Measurements from ENCODE around the gene PCIF1.

Gene PCIF1

GRCh38 chr20:45908084-45908483, 26.4 kb upstream of the PCIF1 start (continued):
- TF ChIP-seq ZNF610 (tag by site-specific recombination; IDR thresholded peaks at IDR 0.05; ENCODE audit: borderline replicate concordance) (no peak), WT1 (tag by site-specific recombination; IDR thresholded peaks at IDR 0.05) (no peak), HIC1 (tag by site-specific recombination; IDR thresholded peaks at IDR 0.05) (no peak)

- ChIA-PET CTCF (interaction anchor here (0.8 to 0.9 kb wide), 2 partner anchors 19 to 61 kb away, joined by 3 to 4 read pairs; no protein-coding TSS in a partner anchor), POLR2A (interaction anchor here (0.7 kb wide), 2 partner anchors 29 to 63 kb away, joined by 3 read pairs; no protein-coding TSS in a partner anchor)
- no peaks in the 10 kb centered on the region for H3K36me3 ChIP-seq (ENCODE audit: control insufficient read depth in 2 of 2, insufficient read depth in 1 of 2, low read length in 2 of 2)
- H3K4me3 ChIP-seq (ENCODE audit: low read depth, low read length): no peak overlapping the region
- H3K27ac ChIP-seq (ENCODE audit: extremely low read depth, low read depth, low read length): no peak overlapping the region
- H3K9me3 ChIP-seq (ENCODE audit: control insufficient read depth, insufficient read depth, low read depth, low read length): no peaks in the 10 kb centered on the region
- TF ChIP-seq ZNF133 (tag by site-specific recombination; IDR thresholded peaks at IDR 0.05) (no peak), SP2 (tag by site-specific recombination; IDR thresholded peaks at IDR 0.05) (no peak), SCRT1 (tag by site-specific recombination; IDR thresholded peaks at IDR 0.05; ENCODE audit: borderline replicate concordance) (no peak), ZNF549 (tag by site-specific recombination; IDR thresholded peaks at IDR 0.05) (no peak), ZNF629 (tag by site-specific recombination; IDR thresholded peaks at IDR 0.05) (no peak)
- H3K4me1 ChIP-seq (ENCODE audit: control insufficient read depth, insufficient read depth, low read length): no peaks in the 10 kb centered on the region
Observed at GRCh38 chr20:45909336-45909808, 25.1 kb upstream of the PCIF1 start.

- no peaks in the 10 kb centered on the region for H3K4me1 ChIP-seq (ENCODE audit: control insufficient read depth, insufficient read depth, low read length)
- ChIA-PET CTCF (interaction anchor here (0.8 to 0.9 kb wide), 3 partner anchors 18 to 60 kb away, joined by 3 to 4 read pairs (median 4); partner anchors contain the start of gene CTSA), POLR2A (interaction anchor here (0.9 to 1.5 kb wide), 2 partner anchors 11 to 25 kb away, joined by 3 to 8 read pairs; partner anchors contain the start of gene PCIF1)
- H3K36me3 ChIP-seq (ENCODE audit: control insufficient read depth in 2 of 2, insufficient read depth in 1 of 2, low read length in 2 of 2): no peaks in the 10 kb centered on the region
- H3K4me3 ChIP-seq (ENCODE audit: low read depth, low read length): no peak overlapping the region
- H3K27ac ChIP-seq (ENCODE audit: extremely low read depth, low read depth, low read length): no peak overlapping the region
- no peaks in the 10 kb centered on the region for H3K9me3 ChIP-seq (ENCODE audit: control insufficient read depth, insufficient read depth, low read depth, low read length)
- TF ChIP-seq ZNF658 (tag by site-specific recombination; IDR thresholded peaks at IDR 0.05) (no peak), ZBTB10 (tag by site-specific recombination; IDR thresholded peaks at IDR 0.05) (no peak), ZEB2 (tag by site-specific recombination; IDR thresholded peaks at IDR 0.05) (no peak), ZNF518A (tag by site-specific recombination; conservative IDR thresholded peaks at IDR 0.05; ENCODE audit: low read depth) (no peak), TRIM28 (IDR thresholded peaks at IDR 0.05; ENCODE audit: borderline replicate concordance, low read length) (no peak), ZNF433 (tag by site-specific recombination; IDR thresholded peaks at IDR 0.05; ENCODE audit: low read depth) (no peak), ZNF221 (tag by site-specific recombination; IDR thresholded peaks at IDR 0.05; ENCODE audit: borderline replicate concordance) (no peak), ZNF341 (tag by site-specific recombination; IDR thresholded peaks at IDR 0.05; ENCODE audit: low read depth) (no peak), ZNF133 (tag by site-specific recombination; IDR thresholded peaks at IDR 0.05) (no peak)
- TF ChIP-seq, protein P1, sequence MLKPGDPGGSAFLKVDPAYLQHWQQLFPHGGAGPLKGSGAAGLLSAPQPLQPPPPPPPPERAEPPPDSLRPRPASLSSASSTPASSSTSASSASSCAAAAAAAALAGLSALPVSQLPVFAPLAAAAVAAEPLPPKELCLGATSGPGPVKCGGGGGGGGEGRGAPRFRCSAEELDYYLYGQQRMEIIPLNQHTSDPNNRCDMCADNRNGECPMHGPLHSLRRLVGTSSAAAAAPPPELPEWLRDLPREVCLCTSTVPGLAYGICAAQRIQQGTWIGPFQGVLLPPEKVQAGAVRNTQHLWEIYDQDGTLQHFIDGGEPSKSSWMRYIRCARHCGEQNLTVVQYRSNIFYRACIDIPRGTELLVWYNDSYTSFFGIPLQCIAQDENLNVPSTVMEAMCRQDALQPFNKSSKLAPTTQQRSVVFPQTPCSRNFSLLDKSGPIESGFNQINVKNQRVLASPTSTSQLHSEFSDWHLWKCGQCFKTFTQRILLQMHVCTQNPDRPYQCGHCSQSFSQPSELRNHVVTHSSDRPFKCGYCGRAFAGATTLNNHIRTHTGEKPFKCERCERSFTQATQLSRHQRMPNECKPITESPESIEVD (tag by site-specific recombination; IDR thresholded peaks at IDR 0.05): no peak
- TF ChIP-seq, protein P2, sequence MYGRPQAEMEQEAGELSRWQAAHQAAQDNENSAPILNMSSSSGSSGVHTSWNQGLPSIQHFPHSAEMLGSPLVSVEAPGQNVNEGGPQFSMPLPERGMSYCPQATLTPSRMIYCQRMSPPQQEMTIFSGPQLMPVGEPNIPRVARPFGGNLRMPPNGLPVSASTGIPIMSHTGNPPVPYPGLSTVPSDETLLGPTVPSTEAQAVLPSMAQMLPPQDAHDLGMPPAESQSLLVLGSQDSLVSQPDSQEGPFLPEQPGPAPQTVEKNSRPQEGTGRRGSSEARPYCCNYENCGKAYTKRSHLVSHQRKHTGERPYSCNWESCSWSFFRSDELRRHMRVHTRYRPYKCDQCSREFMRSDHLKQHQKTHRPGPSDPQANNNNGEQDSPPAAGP (tag by site-specific recombination; IDR thresholded peaks at IDR 0.05): no peak
Observed at GRCh38 chr20:45909817-45910669, 24.4 kb upstream of the PCIF1 start.

Data from HEK293 (cell line).